ENCODE measurements around the gene PARD3B.

The PARD3B gene

DNA sequence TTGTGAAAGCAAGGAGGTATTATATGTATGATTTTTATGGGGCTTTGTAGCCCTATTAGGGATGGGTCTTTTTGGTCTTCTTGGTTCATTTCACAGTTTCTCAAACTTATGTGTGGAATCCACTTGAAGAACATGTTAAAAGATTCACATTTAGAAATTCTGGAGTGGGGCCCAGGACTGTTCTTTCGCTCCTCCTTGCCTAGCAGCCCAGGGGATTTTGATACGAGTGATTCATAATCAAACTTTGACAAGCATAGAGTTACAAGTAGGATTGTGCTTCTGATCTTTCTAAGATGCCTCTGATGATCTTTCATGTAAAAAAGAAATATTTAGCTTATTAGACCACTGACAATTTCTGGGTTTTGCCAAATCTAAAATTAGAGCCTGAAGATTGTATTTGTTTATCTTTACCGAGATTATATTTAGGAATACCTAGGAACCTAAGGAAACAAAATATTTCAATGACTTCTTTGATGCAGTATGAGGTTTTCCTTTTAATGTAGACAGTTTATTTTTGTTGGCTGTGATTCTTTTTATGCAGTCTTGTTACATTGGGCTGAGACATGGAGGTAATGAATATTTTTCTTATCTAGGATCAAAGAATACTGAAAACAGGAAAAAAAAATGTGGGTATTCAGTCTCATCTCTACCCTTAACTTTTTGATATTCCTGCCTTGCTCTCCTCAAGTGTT is 324.0 kb downstream of the PARD3B start:
- Histone ChIP-seq H3K4me3 (ENCODE audit: low read length) (no peak overlapping the region), H3K79me2 (ENCODE audit: control insufficient read depth, low read length) (no peaks in the 10 kb centered on the region), H3K27ac (ENCODE audit: low read depth, low read length) (no peak overlapping the region), H3K36me3 (ENCODE audit: control insufficient read depth, low read length) (no peaks in the 10 kb centered on the region), H4K20me1 (ENCODE audit: control insufficient read depth, insufficient read depth, low read depth, low read length) (no peaks in the 10 kb centered on the region), H3K4me2 (ENCODE audit: low read length) (no peak overlapping the region), H3K9me3 (ENCODE audit: control insufficient read depth, insufficient read depth, low read length) (no peaks in the 10 kb centered on the region), H3K9me2 (replicated peaks; ENCODE audit: control insufficient read depth, low read length) (no peaks in the 10 kb centered on the region), H3K27me3 (ENCODE audit: control insufficient read depth, low read length) (no peaks in the 10 kb centered on the region), H3F3A (ENCODE audit: control insufficient read depth, insufficient read depth) (no peaks in the 10 kb centered on the region), H3K4me1 (ENCODE audit: control insufficient read depth, low read length) (no peaks in the 10 kb centered on the region)
- no peak for TF ChIP-seq EZH2phosphoT487 (IDR thresholded peaks at IDR 0.05; ENCODE audit: borderline replicate concordance, low read length)
- TF ChIP-seq, protein P1, sequence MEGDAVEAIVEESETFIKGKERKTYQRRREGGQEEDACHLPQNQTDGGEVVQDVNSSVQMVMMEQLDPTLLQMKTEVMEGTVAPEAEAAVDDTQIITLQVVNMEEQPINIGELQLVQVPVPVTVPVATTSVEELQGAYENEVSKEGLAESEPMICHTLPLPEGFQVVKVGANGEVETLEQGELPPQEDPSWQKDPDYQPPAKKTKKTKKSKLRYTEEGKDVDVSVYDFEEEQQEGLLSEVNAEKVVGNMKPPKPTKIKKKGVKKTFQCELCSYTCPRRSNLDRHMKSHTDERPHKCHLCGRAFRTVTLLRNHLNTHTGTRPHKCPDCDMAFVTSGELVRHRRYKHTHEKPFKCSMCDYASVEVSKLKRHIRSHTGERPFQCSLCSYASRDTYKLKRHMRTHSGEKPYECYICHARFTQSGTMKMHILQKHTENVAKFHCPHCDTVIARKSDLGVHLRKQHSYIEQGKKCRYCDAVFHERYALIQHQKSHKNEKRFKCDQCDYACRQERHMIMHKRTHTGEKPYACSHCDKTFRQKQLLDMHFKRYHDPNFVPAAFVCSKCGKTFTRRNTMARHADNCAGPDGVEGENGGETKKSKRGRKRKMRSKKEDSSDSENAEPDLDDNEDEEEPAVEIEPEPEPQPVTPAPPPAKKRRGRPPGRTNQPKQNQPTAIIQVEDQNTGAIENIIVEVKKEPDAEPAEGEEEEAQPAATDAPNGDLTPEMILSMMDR (IDR thresholded peaks at IDR 0.05; ENCODE audit: low read depth, low read length, poor library complexity, severe bottlenecking): no peak

DNA sequence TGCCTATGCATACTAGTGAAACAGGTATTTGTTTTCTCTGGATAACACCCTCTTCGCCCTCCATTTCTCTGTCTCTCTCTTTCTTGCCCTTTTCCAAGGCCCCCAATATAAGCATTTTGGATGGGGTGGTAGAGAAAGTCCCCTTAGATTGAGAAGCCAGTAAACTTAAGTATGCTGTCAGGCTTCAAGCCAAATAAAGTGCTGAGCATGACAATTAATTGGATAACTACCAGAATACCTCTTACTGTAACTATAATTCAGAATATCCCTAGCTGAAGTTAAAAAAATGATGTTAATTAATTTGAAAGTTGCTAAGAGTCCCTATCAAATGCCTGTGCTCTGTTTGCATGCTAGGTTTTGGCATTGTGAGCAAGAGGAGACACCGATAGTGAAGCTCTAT is 324.8 kb downstream of the PARD3B start:
- Histone ChIP-seq H3K9me2 (replicated peaks; ENCODE audit: control insufficient read depth, low read length) (no peaks in the 10 kb centered on the region), H3K4me1 (ENCODE audit: control insufficient read depth, low read length) (no peaks in the 10 kb centered on the region), H4K20me1 (ENCODE audit: control insufficient read depth, insufficient read depth, low read depth, low read length) (no peaks in the 10 kb centered on the region), H3K9me3 (ENCODE audit: control insufficient read depth, insufficient read depth, low read length) (no peaks in the 10 kb centered on the region), H3K36me3 (ENCODE audit: control insufficient read depth, low read length) (no peaks in the 10 kb centered on the region), H3F3A (ENCODE audit: control insufficient read depth, insufficient read depth) (no peaks in the 10 kb centered on the region), H3K27ac (ENCODE audit: low read depth, low read length) (no peak overlapping the region), H3K4me3 (ENCODE audit: low read length) (no peak overlapping the region), H3K4me2 (ENCODE audit: low read length) (no peak overlapping the region), H3K27me3 (ENCODE audit: control insufficient read depth, low read length) (no peaks in the 10 kb centered on the region), H3K79me2 (ENCODE audit: control insufficient read depth, low read length) (no peaks in the 10 kb centered on the region)
- TF ChIP-seq, protein P1 (IDR thresholded peaks at IDR 0.05; ENCODE audit: low read depth, low read length, poor library complexity, severe bottlenecking): no peak
- TF ChIP-seq EZH2phosphoT487 (IDR thresholded peaks at IDR 0.05; ENCODE audit: borderline replicate concordance, low read length): no peak

DNA sequence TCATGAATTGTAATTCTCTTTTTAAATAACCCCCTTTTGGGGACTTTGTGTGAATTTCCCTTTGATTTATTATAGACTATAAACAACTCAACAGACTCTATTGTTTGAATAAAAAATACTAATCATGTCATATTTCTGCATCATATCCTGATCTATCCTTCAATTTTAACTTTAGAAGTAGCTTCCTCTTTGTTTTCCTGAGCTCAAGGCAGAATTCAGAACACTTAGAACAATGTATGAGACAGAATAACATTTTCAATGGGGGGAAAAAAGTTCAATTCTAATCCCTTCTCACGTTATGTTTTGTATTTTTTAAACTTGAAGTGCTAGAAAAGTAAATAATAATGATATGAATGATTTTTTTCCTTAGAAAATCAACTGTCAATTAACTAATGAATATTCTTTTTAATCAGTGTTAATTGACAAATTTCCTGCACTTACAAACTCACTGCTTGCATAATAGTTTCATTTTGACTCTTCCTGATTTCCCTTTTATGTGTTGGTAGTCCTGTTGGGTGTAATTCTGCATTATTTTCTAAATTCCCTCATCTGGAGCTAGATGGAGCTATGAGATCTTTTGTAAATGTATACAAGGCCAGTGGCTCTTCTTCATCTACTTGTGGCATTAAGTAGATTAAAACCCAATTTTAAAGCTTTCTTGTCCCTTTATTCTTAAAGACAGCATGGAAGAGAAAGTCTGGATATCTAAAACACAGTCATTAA is 326.1 kb downstream of the PARD3B start:
- H3F3A ChIP-seq (ENCODE audit: control insufficient read depth, insufficient read depth): no peaks in the 10 kb centered on the region
- no peak overlapping the region for H3K4me3 ChIP-seq (ENCODE audit: low read length)
- no peaks in the 10 kb centered on the region for H3K4me1 ChIP-seq (ENCODE audit: control insufficient read depth, low read length)
- no peak overlapping the region for H3K4me2 ChIP-seq (ENCODE audit: low read length)
- TF ChIP-seq EZH2phosphoT487 (IDR thresholded peaks at IDR 0.05; ENCODE audit: borderline replicate concordance, low read length): no peak
- TF ChIP-seq, protein P1 (IDR thresholded peaks at IDR 0.05; ENCODE audit: low read depth, low read length, poor library complexity, severe bottlenecking): no peak
- no peaks in the 10 kb centered on the region for H3K79me2 ChIP-seq (ENCODE audit: control insufficient read depth, low read length)
- H4K20me1 ChIP-seq (ENCODE audit: control insufficient read depth, insufficient read depth, low read depth, low read length): no peaks in the 10 kb centered on the region
- H3K27ac ChIP-seq (ENCODE audit: low read depth, low read length): no peak overlapping the region
- H3K9me2 ChIP-seq (replicated peaks; ENCODE audit: control insufficient read depth, low read length): no peaks in the 10 kb centered on the region
- H3K9me3 ChIP-seq (ENCODE audit: control insufficient read depth, insufficient read depth, low read length): no peaks in the 10 kb centered on the region
- no peaks in the 10 kb centered on the region for H3K27me3 ChIP-seq (ENCODE audit: control insufficient read depth, low read length)
- H3K36me3 ChIP-seq (ENCODE audit: control insufficient read depth, low read length): no peaks in the 10 kb centered on the region
